Measurements from ENCODE around the gene MMAB.

Gene MMAB

DNA sequence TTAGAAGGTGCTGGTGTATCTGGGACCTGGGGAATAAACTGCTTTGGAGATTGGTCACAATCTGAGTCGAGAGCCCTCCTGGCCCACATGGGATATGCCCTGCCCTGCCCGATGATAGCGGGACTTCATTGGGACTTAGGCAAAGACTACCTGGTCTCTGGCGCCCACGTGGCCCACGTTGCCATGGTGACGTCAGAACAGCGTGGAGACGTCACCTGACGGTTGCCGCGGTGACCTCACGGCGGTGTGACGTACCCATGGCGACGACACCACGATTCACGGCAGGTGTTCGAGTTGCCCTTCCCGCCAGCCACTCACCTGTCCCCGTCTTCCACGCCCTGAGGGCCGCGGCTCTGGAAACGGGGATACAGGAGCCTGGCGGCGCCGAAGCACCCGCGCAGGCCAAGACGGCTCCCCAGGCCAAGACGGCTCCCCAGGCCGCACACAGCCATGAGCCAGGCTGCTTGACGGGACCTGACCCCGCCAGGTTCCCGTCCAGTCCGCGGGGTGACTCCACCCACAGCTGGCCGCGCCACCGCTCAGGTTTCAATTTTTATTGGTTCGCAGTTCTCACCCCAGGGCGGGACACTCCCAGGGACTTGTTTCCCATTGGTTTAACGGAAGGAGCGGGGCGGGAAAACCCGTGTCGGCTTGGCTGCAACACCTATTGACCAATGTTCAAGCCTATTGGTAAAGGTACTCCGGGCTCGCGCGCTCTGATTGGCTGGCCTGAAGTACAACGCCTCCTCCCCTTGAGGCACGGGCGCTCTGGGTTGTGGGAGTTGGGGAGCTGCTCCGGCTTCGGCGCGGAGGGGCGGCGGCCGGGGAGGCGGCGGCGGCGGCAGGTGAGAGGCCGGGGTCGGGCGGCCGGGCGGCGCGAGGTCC lies at the start of gene MMAB, which contains the start of gene MVK:
MMAB (minus strand) TSS at position 476 of the 885 bp plus-strand sequence; CDS start at position 452, 24 bp downstream.
MVK (plus strand) TSS at position 766 of the 885 bp plus-strand sequence. CDS start 1,029 bp downstream, outside the sequence.
- peak; percentile 100 for DNase-seq (ENCODE audit: low spot score)

DNA sequence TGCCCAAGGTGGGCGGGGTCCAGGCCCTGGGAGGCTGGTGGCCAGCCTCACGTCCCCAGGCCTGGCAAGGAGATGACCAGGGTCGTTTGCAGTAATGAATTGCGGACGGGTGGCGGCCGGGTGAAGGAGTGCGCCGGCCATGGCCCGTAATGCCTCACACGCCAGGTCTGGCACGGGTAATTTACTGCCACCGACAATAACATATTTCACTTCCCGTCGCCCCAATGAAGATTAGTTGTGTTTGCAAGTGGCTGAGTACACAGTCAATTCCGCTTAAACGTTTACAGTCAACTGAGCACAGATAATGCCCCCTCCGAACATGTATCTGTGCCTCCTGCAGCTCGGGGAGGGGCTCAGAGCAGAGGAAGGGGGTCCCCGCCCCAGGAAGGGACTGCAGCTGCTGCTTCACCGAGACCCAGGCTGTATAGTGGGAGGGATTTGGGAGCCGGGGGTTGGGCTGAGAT lies 48.6 kb upstream of the MMAB start:
- no peak for DNase-seq (ENCODE audit: low spot score)

- DNase-seq (ENCODE audit: low spot score) = no peak
Measured at GRCh38 chr12:109621211-109621694, 47.9 kb upstream of the MMAB start.

GRCh38 chr12:109619002-109619604 lies 45.8 kb upstream of the MMAB start:
- DNase-seq (ENCODE audit: low spot score) = no peak

DNA sequence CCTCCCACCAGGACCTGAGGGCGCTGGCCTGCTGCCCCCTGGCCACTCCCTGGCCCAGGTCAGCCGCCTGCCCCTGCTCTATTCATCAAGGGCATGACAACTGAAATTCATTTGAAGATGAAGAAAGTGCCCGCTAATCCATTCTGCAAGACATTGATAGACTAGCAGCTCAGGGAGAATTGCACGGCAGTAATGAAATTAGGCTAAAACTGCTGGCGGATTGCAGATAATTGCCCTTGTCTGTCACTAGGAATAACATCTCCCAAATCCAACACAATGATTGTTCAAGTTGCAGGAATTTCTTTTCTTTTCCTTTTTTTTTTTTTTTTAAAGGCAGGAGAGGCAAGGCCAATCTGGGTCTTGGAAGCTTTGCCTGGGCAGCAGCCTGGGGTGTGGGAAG lies 44.8 kb upstream of the MMAB start:
- no peak for DNase-seq (ENCODE audit: low spot score)

DNA sequence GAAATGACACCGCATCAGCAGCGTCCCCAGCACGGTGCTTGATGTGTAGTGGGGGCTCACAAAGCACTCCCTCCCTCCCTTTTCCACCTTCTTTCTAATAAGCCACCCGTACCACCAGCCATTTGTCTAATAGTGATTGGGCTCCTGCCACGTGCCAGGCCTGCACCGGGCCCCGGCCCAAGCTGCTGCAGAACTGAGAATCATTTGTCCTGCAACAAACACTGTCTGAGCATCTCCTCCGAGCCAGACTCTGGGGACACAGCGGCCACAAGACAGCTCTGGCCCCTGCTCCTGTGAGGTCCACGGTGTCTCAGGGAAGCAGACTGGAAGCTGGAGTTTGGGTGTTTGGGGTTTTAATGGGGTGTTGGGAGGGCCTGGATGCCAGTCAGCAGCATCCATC lies 44.2 kb upstream of the MMAB start:
- no peak for DNase-seq (ENCODE audit: low spot score)

DNA sequence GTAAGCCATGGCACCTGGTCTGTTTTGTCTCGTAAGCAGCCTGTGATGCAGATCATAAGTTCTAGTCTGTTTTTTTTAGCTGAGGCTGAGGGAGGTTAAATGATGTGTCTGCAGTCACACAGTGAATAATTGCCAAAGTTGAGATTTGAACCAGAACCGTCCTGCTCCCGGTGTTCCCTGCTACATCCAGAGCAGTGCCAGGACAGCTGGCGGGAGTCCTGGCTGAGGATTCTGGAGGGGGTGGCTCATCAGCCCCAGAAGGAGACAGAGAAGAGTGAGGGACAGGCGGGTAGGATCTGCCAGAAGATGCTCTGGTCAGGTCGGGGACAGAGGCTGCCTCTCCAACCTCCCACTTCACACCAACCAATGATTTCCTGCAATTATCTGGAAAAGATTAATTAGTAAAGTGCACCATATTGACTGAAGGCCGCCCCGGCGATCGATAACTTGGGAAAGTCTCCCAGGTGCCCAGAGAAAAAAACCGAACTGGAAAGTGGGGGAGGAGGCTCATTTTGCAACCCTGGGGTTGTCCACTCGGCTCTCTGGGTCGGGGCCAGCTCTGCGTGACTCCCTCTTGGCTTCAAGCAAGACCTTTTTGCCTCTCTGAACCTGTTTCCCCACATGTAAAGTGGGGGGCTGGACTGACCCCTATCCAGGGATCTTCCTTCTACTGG lies 42.4 kb upstream of the MMAB start:
- DNase-seq (ENCODE audit: low spot score) = no peak

DNA sequence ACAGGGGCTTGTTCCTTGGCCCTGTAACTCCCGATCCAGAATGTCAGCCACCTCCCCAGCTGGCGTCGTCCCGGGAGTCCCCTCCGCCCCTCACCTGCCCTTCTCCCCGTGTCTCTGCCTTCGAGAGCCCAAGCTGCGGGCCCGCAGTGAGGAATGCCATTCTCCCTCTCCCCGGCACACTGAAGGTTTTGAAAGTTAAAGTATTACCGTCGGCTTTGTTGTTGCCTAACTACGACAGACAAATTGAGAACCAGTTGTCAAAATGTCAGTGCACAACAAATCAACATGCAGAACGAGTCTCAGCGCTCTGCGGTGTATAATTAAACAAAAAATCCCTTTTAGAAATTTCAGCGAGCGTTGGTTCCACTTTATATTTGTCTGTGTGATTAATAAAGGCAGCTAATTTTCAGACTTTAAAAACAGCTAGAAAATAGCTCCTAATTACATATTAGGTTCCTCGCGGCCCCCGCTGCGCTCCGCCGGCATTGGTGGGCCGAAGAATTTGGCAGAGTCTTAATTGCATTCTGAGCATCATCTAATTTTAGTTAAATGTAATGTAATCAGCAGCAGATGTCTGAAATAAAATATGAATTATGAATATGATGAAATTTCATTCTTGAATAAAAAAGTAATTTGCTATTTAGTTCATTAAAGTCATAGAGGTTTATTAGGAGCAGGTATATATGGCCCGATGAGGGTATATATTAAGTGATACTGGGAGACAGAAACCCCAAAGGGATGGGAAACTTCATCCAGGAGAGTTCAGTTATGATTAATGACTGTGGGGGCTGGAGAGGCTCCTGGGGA lies 40.5 kb upstream of the MMAB start:
- DNase-seq (ENCODE audit: low spot score) = no peak

DNA sequence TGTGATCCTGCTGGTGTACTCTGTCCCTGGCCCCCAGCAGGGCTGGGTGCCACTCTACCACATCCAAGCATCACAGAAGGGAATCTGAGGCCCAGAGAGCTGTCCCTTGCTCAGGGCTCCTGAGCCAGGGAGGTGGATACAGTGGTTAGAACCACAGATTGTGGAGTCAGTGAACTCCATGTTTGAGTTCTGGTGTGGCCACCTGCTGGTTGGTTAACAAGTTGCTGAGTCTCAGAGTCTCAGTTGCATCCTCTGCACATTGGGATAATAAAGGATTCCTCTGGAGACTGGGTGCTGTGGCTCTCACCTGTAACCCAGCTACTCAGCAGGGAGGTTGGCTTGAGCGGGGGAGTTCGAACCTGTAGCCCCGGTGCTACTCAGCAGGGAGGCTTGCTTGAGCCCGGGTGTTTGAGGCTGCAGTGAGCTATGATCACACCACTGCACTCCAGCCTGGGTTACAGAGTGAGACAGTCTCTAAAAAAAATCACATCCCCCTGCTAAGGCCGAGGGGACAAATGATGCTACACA lies 39.7 kb upstream of the MMAB start:
- DNase-seq (ENCODE audit: low spot score) = no peak

DNA sequence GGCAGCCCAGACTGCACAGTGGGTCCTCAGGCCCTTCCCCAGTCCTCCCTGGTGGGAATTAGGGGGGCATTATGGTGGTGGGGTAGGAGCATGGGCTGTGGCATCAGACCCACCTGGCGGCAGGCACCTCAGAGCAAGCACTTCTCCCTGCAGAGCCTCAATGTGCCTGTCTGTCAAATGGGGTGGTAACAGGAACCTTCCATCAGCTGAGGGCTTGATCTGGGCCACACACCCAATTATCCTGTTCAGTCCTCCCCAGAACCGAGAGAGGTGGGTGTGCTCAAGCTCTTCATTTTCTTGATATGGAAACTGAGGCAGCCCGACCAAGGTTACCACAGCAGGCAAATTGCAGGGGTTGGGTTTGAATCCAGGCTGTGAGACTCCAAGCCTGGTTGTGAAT lies 38.7 kb upstream of the MMAB start:
- no peak for DNase-seq (ENCODE audit: low spot score)

GRCh38 chr12:109611223-109611622 lies 37.9 kb upstream of the MMAB start:
- no peak for DNase-seq (ENCODE audit: low spot score)

- no peak for DNase-seq (ENCODE audit: low spot score)
Measured at GRCh38 chr12:109610523-109610922, 37.2 kb upstream of the MMAB start.

GRCh38 chr12:109609342-109609741 lies 36.0 kb upstream of the MMAB start:
- no peak for DNase-seq (ENCODE audit: low spot score)

GRCh38 chr12:109608793-109609192 lies 35.5 kb upstream of the MMAB start:
- DNase-seq (ENCODE audit: low spot score) = no peak

DNA sequence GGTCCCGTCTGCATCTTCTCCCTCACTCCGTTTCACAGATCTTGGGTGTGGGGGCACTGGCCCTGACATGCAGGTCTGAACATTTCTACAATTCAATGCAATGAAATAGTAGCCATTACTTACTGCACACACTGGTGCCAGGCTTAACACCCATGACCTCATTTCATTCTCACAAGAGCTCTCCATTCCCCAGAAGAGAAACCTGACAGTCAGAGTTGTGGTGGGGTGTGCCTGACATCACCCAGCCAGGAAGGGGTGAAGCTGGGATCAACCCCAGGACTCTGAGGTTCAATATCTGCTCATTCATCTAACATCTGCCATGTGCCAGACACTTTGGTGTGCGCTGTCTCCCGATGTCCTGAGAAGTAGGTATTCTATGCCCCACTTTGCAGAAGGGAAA lies 35.0 kb upstream of the MMAB start:
- DNase-seq (ENCODE audit: low spot score) = no peak

DNA sequence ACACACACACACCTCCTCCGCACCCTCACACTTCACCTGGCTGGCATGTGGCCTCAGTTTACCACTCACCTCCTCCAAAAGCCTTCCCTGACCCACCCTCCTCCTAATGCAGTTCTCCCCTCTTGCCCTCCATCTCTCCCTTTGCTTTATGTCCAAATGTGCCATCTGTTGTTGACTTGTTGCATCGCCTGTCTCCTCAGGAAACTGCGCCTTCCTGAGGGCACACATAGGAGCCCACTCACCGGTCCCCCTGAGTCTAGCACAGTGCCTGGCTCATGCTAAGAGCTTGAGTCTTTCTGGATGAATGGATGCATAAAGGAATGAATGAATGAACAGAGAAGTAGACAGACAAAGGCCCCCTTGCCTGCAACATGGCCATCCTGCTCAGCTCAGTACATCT lies 34.3 kb upstream of the MMAB start:
- DNase-seq (ENCODE audit: low spot score) = no peak

DNA sequence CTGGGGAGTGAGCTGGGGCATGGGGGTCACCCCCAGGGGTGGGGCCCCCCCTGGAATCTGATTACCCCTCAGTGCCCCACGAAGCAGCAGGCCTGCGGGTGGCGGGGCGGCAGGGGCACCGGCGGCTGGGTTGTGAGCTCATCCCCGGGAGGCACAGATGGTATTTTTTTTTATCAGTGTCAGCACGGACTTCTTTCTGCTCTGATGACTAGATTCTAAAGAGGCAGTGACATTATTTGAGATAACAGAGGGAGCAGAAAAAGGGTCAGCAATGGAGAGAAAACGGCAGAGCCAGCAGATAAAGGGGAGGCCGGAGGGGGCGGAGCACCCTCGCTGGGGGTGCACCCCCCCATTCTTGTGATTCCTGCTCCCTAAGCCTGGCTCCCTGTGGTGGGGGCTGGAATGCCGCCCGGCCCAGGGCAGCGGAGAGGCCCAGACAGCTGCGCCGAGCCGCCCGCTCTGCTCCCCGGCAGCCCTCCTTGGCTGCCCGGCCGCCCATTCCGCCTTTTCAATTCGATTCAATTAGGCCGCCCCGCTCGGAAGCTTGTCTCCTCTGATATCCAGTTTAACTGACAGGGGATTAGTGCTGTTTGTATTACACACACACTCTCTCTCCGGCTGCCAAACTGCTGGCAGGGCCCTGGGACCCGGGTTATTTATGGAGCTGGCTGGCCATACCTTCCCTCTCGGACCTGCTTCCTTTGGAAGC lies 33.2 kb upstream of the MMAB start:
- no peak for DNase-seq (ENCODE audit: low spot score)

- DNase-seq (ENCODE audit: low spot score) = no peak
Measured at GRCh38 chr12:109605599-109606228, 32.4 kb upstream of the MMAB start.

DNA sequence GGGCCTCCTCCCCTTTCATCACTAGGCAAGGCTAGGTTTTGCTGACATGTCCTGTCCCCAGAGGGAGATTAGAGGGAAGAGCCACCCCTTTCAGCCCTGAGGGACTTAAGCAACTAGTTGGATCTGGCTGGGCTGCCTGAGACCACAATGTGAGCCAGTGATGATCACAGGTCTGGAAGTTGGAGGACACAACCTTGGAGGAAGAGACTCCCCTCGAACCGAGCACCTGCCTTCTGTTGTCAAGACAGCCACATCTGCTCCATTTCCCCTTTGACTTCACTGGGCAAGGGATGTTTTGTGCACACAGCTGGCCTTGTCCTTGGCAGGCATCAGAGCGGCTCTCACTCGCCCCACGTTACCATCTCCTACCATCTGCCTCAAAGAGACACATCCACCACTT lies 31.7 kb upstream of the MMAB start:
- DNase-seq (ENCODE audit: low spot score) = no peak

DNA sequence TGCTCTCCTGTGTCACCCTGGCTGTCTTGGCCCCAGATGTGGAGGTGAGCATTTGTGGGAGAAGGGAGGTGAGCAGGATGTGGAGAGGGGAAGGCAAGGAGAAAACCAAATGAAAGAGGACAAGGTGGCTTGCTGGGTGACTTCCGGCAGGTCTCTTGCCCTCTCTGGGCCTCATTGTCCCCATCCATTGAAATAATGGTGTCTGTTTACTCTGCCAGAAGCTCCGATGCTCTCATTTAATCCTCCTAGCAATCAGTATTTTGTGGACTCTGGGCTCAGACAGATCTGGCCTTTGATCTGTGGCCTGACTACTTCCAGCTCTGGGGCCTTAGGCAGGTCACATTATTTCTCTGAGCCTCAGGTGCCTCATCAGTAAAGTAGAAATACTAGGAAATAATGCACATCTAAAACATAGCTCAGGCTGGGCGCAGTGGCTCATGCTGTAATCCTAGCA lies 30.9 kb upstream of the MMAB start:
- no peak for DNase-seq (ENCODE audit: low spot score)
